A673 (cell line): ENCODE measurements around the gene GPR37. TPM values are rescaled to one million over a fixed set of nuclear protein-coding genes. Genes with fewer than 3 reads are reported as not detected.

ENCODE experiments used
- Bru-seq: library from RNA; stranded (reverse); fragments of 400-500 nt; gene quantifications from one replicate; lab custom pipeline; 2021; lab: Mats Ljungman, UMichigan
- BruChase-seq, 2 experiments: library from RNA; stranded (reverse); fragments of 400-500 nt; gene quantifications; one replicate each; lab custom pipeline; 2021; lab: Mats Ljungman, UMichigan
- BruUV-seq: library from RNA; stranded (reverse); fragments of 400-500 nt; replicated peaks from 2 replicates; lab custom pipeline; 2021; lab: Mats Ljungman, UMichigan
- CTCF ChIA-PET: fragments of 300-600 bp; sonication (Branson Sonifier 250); formaldehyde crosslinking; loops from one replicate; lab custom pipeline; 2022; ENCODE audit warnings: antibody characterized with exemption; lab: Charles Lee
- POLR2A ChIA-PET: fragments of 300-600 bp; sonication (Branson Sonifier 250); formaldehyde crosslinking; loops from one replicate; lab custom pipeline; 2022; ENCODE audit warnings: antibody characterized with exemption; ENCODE audit not compliant: low non-redundant PET; lab: Charles Lee
- DNase-seq: peaks from one replicate; pipeline ENCODE4 v3.0.0-alpha.2; 2015; ENCODE audit warnings: low spot score
- H3K27ac ChIP-seq: fragments of 200-600 bp; sonication (generic); 2 replicates; pipeline ENCODE4 v1.5.1; 2016; ENCODE audit warnings: mixed run types, low read depth, mild to moderate bottlenecking, mixed read lengths, antibody characterized with exemption, low read length; ENCODE audit not compliant: poor library complexity, severe bottlenecking
- H3K27me3 ChIP-seq: fragments of 200-600 bp; sonication (generic); replicated peaks from 2 replicates; pipeline ENCODE4 v1.6.1; 2017; ENCODE audit warnings: mixed run types, low read depth, mild to moderate bottlenecking, mixed read lengths, antibody characterized with exemption, low read length; ENCODE audit not compliant: insufficient read depth, poor library complexity
- H3K36me3 ChIP-seq: fragments of 200-600 bp; sonication (generic); 2 replicates; pipeline ENCODE4 v1.6.1; 2016; ENCODE audit warnings: mixed run types, mild to moderate bottlenecking, mixed read lengths, antibody characterized with exemption, low read length; ENCODE audit not compliant: insufficient read depth, poor library complexity, severe bottlenecking
- H3K4me1 ChIP-seq: fragments of 200-600 bp; sonication (generic); 2 replicates; pipeline ENCODE4 v1.6.1; 2017; ENCODE audit warnings: mixed run types, mild to moderate bottlenecking, mixed read lengths, antibody characterized with exemption, low read length; ENCODE audit not compliant: insufficient read depth, poor library complexity, severe bottlenecking
- H3K4me3 ChIP-seq: fragments of 200-600 bp; sonication (generic); 2 replicates; pipeline ENCODE4 v1.5.1; 2016; ENCODE audit warnings: low read depth, mixed run types, mild to moderate bottlenecking, mixed read lengths, low read length; ENCODE audit not compliant: poor library complexity, severe bottlenecking
- H3K9me3 ChIP-seq: fragments of 200-600 bp; sonication (generic); 2 replicates; pipeline ENCODE4 v1.6.1; 2016; ENCODE audit warnings: mixed run types, low read depth, mild to moderate bottlenecking, mixed read lengths, antibody characterized with exemption, low read length; ENCODE audit not compliant: poor library complexity, severe bottlenecking
- CTCF ChIP-seq: fragments of 300-800, 200-600 bp; sonication (generic); conservative IDR thresholded peaks from 2 replicates; pipeline ENCODE4 v1.5.1; 2017; ENCODE audit warnings: low read depth, mild to moderate bottlenecking, antibody characterized with exemption, low read length, moderate library complexity, mixed read lengths
- EZH2 ChIP-seq: fragments of 200-600 bp; sonication (generic); IDR thresholded peaks from 2 replicates; pipeline ENCODE4 v1.6.1; 2017; ENCODE audit warnings: borderline replicate concordance, low read depth, mild to moderate bottlenecking, mixed read lengths, antibody characterized with exemption, low read length; ENCODE audit not compliant: poor library complexity, severe bottlenecking
- intact Hi-C: fragments of 100-400 bp; cut with micrococcal nuclease; formaldehyde crosslinking; loops from one replicate; pipeline ENCODE4 v1.10.0; 2022; ENCODE audit not compliant: unreplicated experiment
- long read RNA-seq: library from polyadenylated mRNA; stranded (forward); transcript quantifications from one replicate; pipeline ENCODE4 v2.0.0, GENCODE V29; 2022
- total RNA-seq: library from RNA; stranded (reverse); gene quantifications from 2 replicates; pipeline ENCODE4 v1.2.3, GENCODE V29; 2021

GPR37 gene
- total RNA-seq (0.42 and 0.67 TPM in 2 replicates), Bru-seq, nascent RNA (percentile 26 among the genes with signal in this experiment), BruChase-seq, experiment 1, labeled RNA remaining after a 2-hour chase (percentile 27 among the genes with signal in this experiment), BruChase-seq, experiment 2, labeled RNA remaining after a 6-hour chase (percentile 14 among the genes with signal in this experiment)
- long read RNA-seq: 0 reads

GRCh38 chr7:124765401-124766352, at the start of gene GPR37:
GPR37 (minus strand) TSS chr7:124765792; CDS start chr7:124764976, 816 bp downstream.
- H3K27me3 ChIP-seq: peaks cover 5% of the 10 kb centered on the region
- no peaks in the 10 kb centered on the region for H3K4me1 ChIP-seq
- peak within 1 kb of the TSS; percentile 55 for H3K4me3 ChIP-seq
- no TSS peak for BruUV-seq
- DNase-seq: peak; percentile 72
- ChIA-PET POLR2A (no interaction called here), CTCF (interaction anchor here (0.5 to 0.6 kb wide), 2 partner anchors 610 to 675 kb away, joined by 3 read pairs; no protein-coding TSS in a partner anchor)
- intact Hi-C loops: no loop called here
- no peak within 1 kb of the TSS for H3K27ac ChIP-seq
- H3K9me3 ChIP-seq: no peaks in the 10 kb centered on the region
- no peak for TF ChIP-seq EZH2
- TF ChIP-seq CTCF: 0 out of 2 replicates have a peak, but pooled peaks have one; percentile 21
- H3K36me3 ChIP-seq: no peaks in the 10 kb centered on the region

GRCh38 chr7:124813994-124814798, 48.6 kb upstream of the GPR37 start:
- intact Hi-C loops: no loop called here
- H3K36me3 ChIP-seq: no peaks in the 10 kb centered on the region
- no peak overlapping the region for H3K27ac ChIP-seq
- CTCF ChIA-PET: interaction anchor here (0.7 kb wide), 1 partner anchor 261 kb away, joined by 3 read pairs; no protein-coding TSS in a partner anchor
- POLR2A ChIA-PET: interaction anchor here (0.7 kb wide), 1 partner anchor 45 kb away, joined by 3 read pairs; no protein-coding TSS in a partner anchor
- peak; percentile 19 for DNase-seq
- H3K4me1 ChIP-seq: no peaks in the 10 kb centered on the region
- no peaks in the 10 kb centered on the region for H3K27me3 ChIP-seq
- no peaks in the 10 kb centered on the region for H3K9me3 ChIP-seq
- BruUV-seq: no TSS peak
- TF ChIP-seq EZH2 (no peak), CTCF (no peak)
- no peak overlapping the region for H3K4me3 ChIP-seq

DNA sequence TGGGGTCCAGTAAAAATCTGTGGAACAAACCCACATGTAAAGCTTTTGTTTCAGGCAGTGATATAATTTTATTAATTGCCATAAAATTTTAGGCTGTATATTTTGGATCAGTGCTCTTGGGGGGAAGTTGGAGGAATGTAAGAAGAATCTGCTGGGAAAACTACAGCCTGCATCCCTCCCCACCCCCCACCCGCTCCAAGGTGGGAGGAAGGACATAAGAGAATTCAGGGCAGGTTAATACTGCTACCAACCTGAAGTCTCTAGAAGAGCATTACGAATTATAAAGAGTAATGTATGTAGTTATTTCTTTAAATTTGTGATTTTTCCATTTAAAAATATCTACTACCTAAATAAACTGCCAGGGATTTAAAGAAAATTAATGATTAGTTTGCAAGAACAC, 47.2 kb upstream of the GPR37 start:
- no peak for DNase-seq
- no peaks in the 10 kb centered on the region for H3K4me1 ChIP-seq
- no peaks in the 10 kb centered on the region for H3K36me3 ChIP-seq
- H3K9me3 ChIP-seq: no peaks in the 10 kb centered on the region
- ChIA-PET CTCF (no interaction called here), POLR2A (no interaction called here)
- intact Hi-C loops: no loop called here
- no peak overlapping the region for H3K4me3 ChIP-seq
- TF ChIP-seq CTCF: no peak
- no peak for TF ChIP-seq EZH2
- BruUV-seq: no TSS peak
- no peaks in the 10 kb centered on the region for H3K27me3 ChIP-seq
- no peak overlapping the region for H3K27ac ChIP-seq
